DOHH2 (cell line): ENCODE data around the gene CEBPE.

ENCODE experiments used
- CTCF ChIP-seq: fragments of 200-600 bp; sonication (generic); IDR thresholded peaks from one replicate; pipeline ENCODE4 v1.5.1; 2014; ENCODE audit warnings: antibody characterized with exemption, mild to moderate bottlenecking, low read depth, low read length; ENCODE audit not compliant: poor library complexity, severe bottlenecking
- EZH2phosphoT487 ChIP-seq: fragments of 200-600 bp; sonication (generic); IDR thresholded peaks from 2 replicates; pipeline ENCODE4 v1.6.1; 2017; ENCODE audit warnings: borderline replicate concordance, mild to moderate bottlenecking, antibody characterized with exemption, low read length, moderate library complexity, mixed read lengths

- TF ChIP-seq CTCF = no peak
- TF ChIP-seq EZH2phosphoT487 = no peak
These were observed 44.1 kb downstream of the CEBPE start for GRCh38 chr14:23074906-23075305.
